Measurements from ENCODE around the gene MYMK. TPM values are rescaled to one million over a fixed set of nuclear protein-coding genes. Genes with fewer than 3 reads are reported as not detected.

MYMK gene
- total RNA-seq, 1 donor from 2014 or later, result not detected

DNA sequence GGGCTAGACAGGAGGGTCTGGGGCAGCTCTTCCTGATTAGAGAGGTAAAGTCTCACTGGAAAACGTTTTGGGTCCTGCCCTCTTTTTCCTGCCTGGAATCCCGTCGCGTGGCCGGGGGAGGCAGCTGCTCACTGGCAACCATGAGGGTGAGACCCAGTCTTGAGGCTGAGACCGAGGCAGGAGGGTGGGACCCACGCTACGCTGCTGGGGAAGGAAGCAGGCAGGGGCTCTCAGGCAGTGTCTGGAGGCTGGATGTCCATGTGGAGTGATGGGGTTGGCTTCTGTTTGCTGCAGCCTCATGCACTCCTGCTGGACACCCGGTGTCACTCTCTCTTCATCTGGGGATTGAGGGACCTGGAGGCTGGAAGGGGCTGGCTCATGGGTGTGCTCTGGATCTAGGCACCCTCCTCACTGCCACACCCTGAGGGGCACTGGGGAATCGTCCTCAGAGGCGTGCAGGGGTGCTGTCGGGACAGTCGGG, 34.5 kb downstream of the MYMK start:
- Mint-ChIP-seq H3K4me1 (peaks cover 29% of the 10 kb centered on the region), H3K4me3 (no peak overlapping the region), H3K36me3 (no peaks in the 10 kb centered on the region), H3K27me3 (ENCODE audit: low read depth) (no peaks in the 10 kb centered on the region), H3K9me3 (no peaks in the 10 kb centered on the region), H3K27ac (no peak overlapping the region)
- TF ChIP-seq, protein P1, sequence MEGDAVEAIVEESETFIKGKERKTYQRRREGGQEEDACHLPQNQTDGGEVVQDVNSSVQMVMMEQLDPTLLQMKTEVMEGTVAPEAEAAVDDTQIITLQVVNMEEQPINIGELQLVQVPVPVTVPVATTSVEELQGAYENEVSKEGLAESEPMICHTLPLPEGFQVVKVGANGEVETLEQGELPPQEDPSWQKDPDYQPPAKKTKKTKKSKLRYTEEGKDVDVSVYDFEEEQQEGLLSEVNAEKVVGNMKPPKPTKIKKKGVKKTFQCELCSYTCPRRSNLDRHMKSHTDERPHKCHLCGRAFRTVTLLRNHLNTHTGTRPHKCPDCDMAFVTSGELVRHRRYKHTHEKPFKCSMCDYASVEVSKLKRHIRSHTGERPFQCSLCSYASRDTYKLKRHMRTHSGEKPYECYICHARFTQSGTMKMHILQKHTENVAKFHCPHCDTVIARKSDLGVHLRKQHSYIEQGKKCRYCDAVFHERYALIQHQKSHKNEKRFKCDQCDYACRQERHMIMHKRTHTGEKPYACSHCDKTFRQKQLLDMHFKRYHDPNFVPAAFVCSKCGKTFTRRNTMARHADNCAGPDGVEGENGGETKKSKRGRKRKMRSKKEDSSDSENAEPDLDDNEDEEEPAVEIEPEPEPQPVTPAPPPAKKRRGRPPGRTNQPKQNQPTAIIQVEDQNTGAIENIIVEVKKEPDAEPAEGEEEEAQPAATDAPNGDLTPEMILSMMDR (IDR thresholded peaks at IDR 0.05; ENCODE audit: unreplicated experiment), result no peak
- no peak for DNase-seq (ENCODE audit: low spot score in 2 of 2, unreplicated experiment in 2 of 2)

DNA sequence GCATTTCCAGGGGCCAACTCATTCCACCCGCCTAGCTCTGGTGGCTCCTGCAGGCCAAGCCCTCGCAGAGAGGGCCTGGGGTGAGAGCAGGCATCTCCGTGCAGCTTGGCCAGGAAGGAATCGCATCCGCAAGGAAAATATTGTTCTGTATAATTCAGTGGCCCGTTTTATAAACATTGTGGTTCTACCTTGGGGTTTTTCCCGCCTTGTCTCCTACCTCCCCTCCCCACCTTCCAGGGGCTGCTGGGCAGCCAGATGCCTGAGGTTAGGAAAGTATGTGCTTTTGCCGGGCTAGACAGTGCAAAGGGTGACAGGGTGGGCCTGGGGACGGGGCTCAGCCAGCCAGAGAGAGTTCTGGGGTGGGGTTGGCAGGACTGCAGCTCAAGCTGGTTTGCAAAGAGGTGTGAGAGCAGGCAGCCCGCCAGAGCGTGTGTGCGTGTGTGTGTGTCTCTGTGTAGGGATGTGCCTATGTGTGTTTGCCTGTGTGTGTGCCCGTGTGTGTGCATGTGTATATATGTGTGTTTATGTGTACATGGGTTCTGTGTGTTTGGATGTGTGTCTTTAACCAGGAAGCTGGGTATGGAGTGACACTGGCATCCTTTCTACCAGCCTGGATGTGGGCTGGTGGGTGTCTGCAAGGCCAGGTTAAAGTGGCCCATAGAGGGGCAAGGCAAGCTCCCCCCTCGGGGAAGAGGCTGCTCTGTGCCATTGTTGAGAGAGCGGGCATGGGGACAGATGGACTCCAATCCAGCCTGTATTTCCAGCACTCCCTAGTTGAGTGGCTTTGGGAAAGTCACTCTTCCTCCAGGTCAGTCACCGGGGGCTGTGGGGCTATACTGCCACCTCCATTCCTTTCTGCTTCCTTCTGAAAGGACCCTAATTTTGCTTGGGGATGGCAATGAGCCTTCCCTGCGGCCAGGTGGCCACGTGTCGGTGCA, 35.2 kb downstream of the MYMK start:
- H3K36me3 Mint-ChIP-seq, result no peaks in the 10 kb centered on the region
- H3K27me3 Mint-ChIP-seq (ENCODE audit: low read depth), result no peaks in the 10 kb centered on the region
- TF ChIP-seq, protein P1 (IDR thresholded peaks at IDR 0.05; ENCODE audit: unreplicated experiment), result no peak
- no peak overlapping the region for H3K4me3 Mint-ChIP-seq
- no peaks in the 10 kb centered on the region for H3K9me3 Mint-ChIP-seq
- no peak for DNase-seq (ENCODE audit: low spot score in 2 of 2, unreplicated experiment in 2 of 2)
- peak overlapping the region; percentile 30 for H3K27ac Mint-ChIP-seq
- peaks cover 35% of the 10 kb centered on the region for H3K4me1 Mint-ChIP-seq

DNA sequence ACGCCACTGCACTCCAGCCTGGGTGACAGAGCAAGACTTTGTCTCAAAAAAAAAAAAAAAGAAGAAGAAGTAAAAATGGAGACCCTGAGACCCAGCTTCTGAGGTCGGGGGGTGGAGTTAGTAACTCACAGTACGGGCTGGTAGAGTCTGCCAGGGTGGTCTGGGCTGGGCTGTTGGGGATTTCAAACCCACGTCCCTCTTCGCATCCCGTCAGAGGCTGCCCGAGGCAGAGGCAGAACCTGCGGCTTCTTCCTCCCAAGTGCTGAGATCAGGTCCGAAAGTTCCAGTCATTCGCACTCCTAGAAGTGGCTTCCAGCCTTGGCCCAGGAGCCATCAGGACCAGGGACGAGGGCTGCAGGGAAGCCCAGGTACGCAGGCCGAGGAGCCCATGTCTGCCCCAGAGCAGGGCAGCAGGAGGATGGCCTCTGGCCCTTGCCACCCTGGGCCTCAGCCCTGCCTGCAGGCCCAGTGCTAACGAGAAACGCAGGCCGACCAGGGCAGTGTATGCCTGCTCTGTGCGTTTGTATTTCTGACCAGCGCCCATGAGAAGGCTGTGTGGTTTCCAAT, 36.0 kb downstream of the MYMK start:
- H3K36me3 Mint-ChIP-seq, result no peaks in the 10 kb centered on the region
- TF ChIP-seq, protein P1 (IDR thresholded peaks at IDR 0.05; ENCODE audit: unreplicated experiment), result no peak
- H3K4me1 Mint-ChIP-seq, result peaks cover 39% of the 10 kb centered on the region
- no peak overlapping the region for H3K4me3 Mint-ChIP-seq
- DNase-seq (ENCODE audit: low spot score in 2 of 2, unreplicated experiment in 2 of 2), result no peak
- no peaks in the 10 kb centered on the region for H3K27me3 Mint-ChIP-seq (ENCODE audit: low read depth)
- no peak overlapping the region for H3K27ac Mint-ChIP-seq
- no peaks in the 10 kb centered on the region for H3K9me3 Mint-ChIP-seq

DNA sequence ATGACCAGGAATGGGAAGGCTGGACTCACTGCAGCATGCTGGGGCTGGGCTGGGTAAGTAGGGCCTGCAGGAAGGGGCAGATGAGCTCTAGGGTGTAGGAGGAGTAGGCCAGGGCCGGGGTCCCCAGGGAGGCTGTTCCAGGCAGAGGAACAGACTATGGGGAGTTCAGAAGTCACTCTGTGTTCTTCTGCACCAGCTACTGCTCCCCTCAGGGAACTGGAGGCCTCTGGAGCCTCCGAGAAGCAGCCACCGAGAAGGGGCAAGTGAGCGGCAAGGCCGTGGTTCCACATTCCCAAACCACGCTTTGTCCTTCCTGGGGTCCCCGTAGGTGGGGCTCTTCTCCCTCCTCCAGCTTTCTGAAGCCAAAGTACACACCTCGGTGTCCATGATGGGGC, 37.4 kb downstream of the MYMK start:
- Mint-ChIP-seq H3K4me3 (no peak overlapping the region), H3K27me3 (ENCODE audit: low read depth) (no peaks in the 10 kb centered on the region), H3K9me3 (no peaks in the 10 kb centered on the region), H3K4me1 (peaks cover 30% of the 10 kb centered on the region), H3K27ac (no peak overlapping the region), H3K36me3 (no peaks in the 10 kb centered on the region)
- TF ChIP-seq, protein P1 (IDR thresholded peaks at IDR 0.05; ENCODE audit: unreplicated experiment), result no peak
- DNase-seq (ENCODE audit: low spot score in 2 of 2, unreplicated experiment in 2 of 2), result no peak

- H3K27me3 Mint-ChIP-seq (ENCODE audit: low read depth), result peaks cover 2% of the 10 kb centered on the region
- H3K9me3 Mint-ChIP-seq, result no peaks in the 10 kb centered on the region
- H3K4me3 Mint-ChIP-seq, result no peak overlapping the region
- H3K36me3 Mint-ChIP-seq, result no peaks in the 10 kb centered on the region
- TF ChIP-seq, protein P1 (IDR thresholded peaks at IDR 0.05; ENCODE audit: unreplicated experiment), result no peak
- no peak overlapping the region for H3K27ac Mint-ChIP-seq
- DNase-seq (ENCODE audit: low spot score in 2 of 2, unreplicated experiment in 2 of 2), result no peak
- peaks cover 27% of the 10 kb centered on the region for H3K4me1 Mint-ChIP-seq
These were observed 39.1 kb downstream of the MYMK start for GRCh38 chr9:133485531-133486260.
